Frontal cortex (tissue), 4 donors: ENCODE results near the gene CMTM1. TPM values are rescaled to one million over a fixed set of nuclear protein-coding genes. Genes with fewer than 3 reads are reported as not detected.
A peak's percentile ranks its signal among the peaks of the same experiment; 100 is the strongest.
"Not testable (repeated sequence)": the region's sequence is repeated elsewhere in the genome, so short reads cannot be mapped to it uniquely, and the experiment has no call there.

Source experiments
- DNase-seq, 2 donors: peaks; one replicate each; pipeline ENCODE4 v3.0.0; 2012; ENCODE audit warnings: low spot score in 2 of 2
- FAIRE-seq: peaks from 2 replicates; lab custom pipeline; 2012; peaks lifted over from hg19 to GRCh38; lab: Jason Lieb, UNC
- total RNA-seq: library from RNA; depleted of rRNA; stranded (reverse); fragments of >200 nt; gene quantifications from one replicate; pipeline ENCODE4 v1.2.3, GENCODE V29; 2014
- donor health status: control.
- donor health status: control.
- donor health status: control.

The CMTM1 gene
- total RNA-seq, 1 donor from 2014 or later = 4.1 TPM

GRCh38 chr16:66585481-66586239 lies 19.4 kb downstream of the CMTM1 start:
- FAIRE-seq (no peak), DNase-seq (no peak)

GRCh38 chr16:66587881-66588600 lies 21.8 kb downstream of the CMTM1 start:
- DNase-seq (no peak), FAIRE-seq (no peak)

GRCh38 chr16:66588981-66589713 lies 22.9 kb downstream of the CMTM1 start:
- DNase-seq = no peak
- FAIRE-seq = no peak

- FAIRE-seq (no peak), DNase-seq (no peak)
These were observed 24.1 kb downstream of the CMTM1 start for GRCh38 chr16:66590322-66590721.

- no peak for FAIRE-seq
- DNase-seq = no peak
These were observed 24.8 kb downstream of the CMTM1 start for GRCh38 chr16:66591018-66591417.

- FAIRE-seq (no peak), DNase-seq (no peak)
These were observed 26.0 kb downstream of the CMTM1 start for GRCh38 chr16:66592241-66592640.

- FAIRE-seq (no peak), DNase-seq (no peak)
These were observed 26.6 kb downstream of the CMTM1 start for GRCh38 chr16:66592814-66593213.

GRCh38 chr16:66594739-66595138 lies 28.5 kb downstream of the CMTM1 start:
- no peak for FAIRE-seq
- no peak for DNase-seq

- not testable (repeated sequence) for FAIRE-seq, DNase-seq
These were observed 30.3 kb downstream of the CMTM1 start for GRCh38 chr16:66596559-66596958.

GRCh38 chr16:66596986-66597848 lies 31.0 kb downstream of the CMTM1 start:
- DNase-seq = no peak
- FAIRE-seq = no peak

- no peak for DNase-seq
These were observed 31.9 kb downstream of the CMTM1 start for GRCh38 chr16:66598111-66598510.

GRCh38 chr16:66599726-66600125 lies 33.5 kb downstream of the CMTM1 start:
- DNase-seq = no peak

More at GRCh38 chr16:66598111-66598510, 31.9 kb downstream of the CMTM1 start:
- FAIRE-seq = no peak

GRCh38 chr16:66600477-66600876 lies 34.2 kb downstream of the CMTM1 start:
- FAIRE-seq (no peak), DNase-seq (no peak)

More at GRCh38 chr16:66599726-66600125, 33.5 kb downstream of the CMTM1 start:
- FAIRE-seq = no peak

- FAIRE-seq (no peak), DNase-seq (no peak)
These were observed 35.2 kb downstream of the CMTM1 start for GRCh38 chr16:66601471-66601870.

GRCh38 chr16:66603537-66604375 lies 37.5 kb downstream of the CMTM1 start:
- no peak for FAIRE-seq
- no peak for DNase-seq

- no peak for FAIRE-seq
- peak; percentile 70 to 73 for DNase-seq
These were observed 38.3 kb downstream of the CMTM1 start, which contains the start of gene CMTM3 for GRCh38 chr16:66604376-66605176. TSS of gene CMTM3 (plus strand) at chr16:66604704. CDS start at chr16:66604806, 102 bp downstream.

GRCh38 chr16:66605177-66605978 lies 39.1 kb downstream of the CMTM1 start:
- FAIRE-seq (no peak), DNase-seq (peak; percentile 51 to 73)
